BE2C (cell line): Measurements from ENCODE around the gene NAT16.
A peak's percentile ranks its signal among the peaks of the same experiment; 100 is the strongest.

Experiments used
- DNase-seq: peaks from one replicate; pipeline ENCODE4 v3.0.0-alpha.2; 2020
- H3K27me3 ChIP-seq: fragments of 250-450 bp; sonication (Bioruptor Pico); 2 replicates; pipeline ENCODE4 v1.5.1; 2020; ENCODE audit warnings: mild to moderate bottlenecking
- H3K36me3 ChIP-seq: fragments of 250-450 bp; sonication (Bioruptor Pico); 2 replicates; pipeline ENCODE4 v1.5.1; 2020; ENCODE audit warnings: mild to moderate bottlenecking
- H3K4me1 ChIP-seq: fragments of 250-450 bp; sonication (Bioruptor Pico); 2 replicates; pipeline ENCODE4 v1.5.1; 2020
- H3K4me3 ChIP-seq: 2 replicates; pipeline ENCODE4 v1.5.1; 2011; ENCODE audit warnings: low read depth, low read length
- H3K9me3 ChIP-seq: fragments of 250-450 bp; sonication (Bioruptor Pico); 2 replicates; pipeline ENCODE4 v1.5.1; 2020
- TF ChIP-seq, protein P1 (sequence below): IDR thresholded peaks from 2 replicates; pipeline ENCODE4 v1.5.1; 2012; ENCODE audit warnings: mild to moderate bottlenecking, low read depth, low read length

The NAT16 gene

DNA sequence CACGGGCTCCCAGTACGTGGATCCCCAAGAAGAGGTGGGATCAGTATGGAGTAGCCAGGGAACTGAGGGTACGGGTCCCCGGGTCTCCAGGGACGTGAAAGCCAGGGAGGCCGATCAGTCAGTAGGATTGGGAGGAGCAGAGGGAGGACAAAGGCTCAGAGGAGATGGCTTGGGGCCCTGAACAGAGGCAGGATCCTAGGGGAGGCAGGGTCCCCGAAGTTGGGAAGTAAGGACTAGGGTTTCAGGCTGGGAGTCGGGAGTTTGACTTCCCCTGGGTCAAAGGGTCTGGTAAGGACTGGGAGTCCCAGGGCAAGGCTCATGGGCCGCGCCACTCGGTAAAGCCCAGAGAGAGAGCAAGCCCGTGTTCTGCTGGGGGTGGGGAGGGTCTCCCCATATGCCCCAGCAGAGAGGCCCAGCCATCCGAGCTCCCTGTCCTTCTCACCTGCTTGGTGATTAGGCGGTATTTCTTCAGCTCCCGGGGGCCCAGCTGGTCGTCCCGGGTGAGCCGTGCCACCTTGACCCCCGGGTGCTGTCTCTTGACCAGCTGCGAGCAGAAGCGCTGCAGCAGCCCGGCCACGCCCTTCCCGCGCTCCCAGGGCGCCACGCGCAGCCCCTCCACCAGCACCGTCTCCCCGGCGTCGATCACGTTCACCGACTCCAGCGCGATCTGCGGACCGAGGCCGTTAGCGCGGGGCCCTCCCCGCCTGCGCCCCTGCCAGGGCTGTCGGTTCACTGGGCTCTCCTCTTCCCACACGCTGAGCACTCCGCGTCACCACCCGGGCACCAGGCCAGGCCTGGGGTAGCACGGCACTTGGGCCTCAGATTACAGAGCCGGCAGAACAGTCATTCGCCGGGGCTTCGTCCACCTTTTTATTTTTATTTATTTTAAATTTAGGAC lies 7.0 kb downstream of the NAT16 start:
- DNase-seq, result no peak
- H3K36me3 ChIP-seq, result no peaks in the 10 kb centered on the region
- TF ChIP-seq, protein P1, sequence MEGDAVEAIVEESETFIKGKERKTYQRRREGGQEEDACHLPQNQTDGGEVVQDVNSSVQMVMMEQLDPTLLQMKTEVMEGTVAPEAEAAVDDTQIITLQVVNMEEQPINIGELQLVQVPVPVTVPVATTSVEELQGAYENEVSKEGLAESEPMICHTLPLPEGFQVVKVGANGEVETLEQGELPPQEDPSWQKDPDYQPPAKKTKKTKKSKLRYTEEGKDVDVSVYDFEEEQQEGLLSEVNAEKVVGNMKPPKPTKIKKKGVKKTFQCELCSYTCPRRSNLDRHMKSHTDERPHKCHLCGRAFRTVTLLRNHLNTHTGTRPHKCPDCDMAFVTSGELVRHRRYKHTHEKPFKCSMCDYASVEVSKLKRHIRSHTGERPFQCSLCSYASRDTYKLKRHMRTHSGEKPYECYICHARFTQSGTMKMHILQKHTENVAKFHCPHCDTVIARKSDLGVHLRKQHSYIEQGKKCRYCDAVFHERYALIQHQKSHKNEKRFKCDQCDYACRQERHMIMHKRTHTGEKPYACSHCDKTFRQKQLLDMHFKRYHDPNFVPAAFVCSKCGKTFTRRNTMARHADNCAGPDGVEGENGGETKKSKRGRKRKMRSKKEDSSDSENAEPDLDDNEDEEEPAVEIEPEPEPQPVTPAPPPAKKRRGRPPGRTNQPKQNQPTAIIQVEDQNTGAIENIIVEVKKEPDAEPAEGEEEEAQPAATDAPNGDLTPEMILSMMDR, result no peak
- peaks cover 39% of the 10 kb centered on the region for H3K27me3 ChIP-seq
- no peak overlapping the region for H3K4me3 ChIP-seq
- no peaks in the 10 kb centered on the region for H3K9me3 ChIP-seq
- H3K4me1 ChIP-seq, result peaks cover 12% of the 10 kb centered on the region

DNA sequence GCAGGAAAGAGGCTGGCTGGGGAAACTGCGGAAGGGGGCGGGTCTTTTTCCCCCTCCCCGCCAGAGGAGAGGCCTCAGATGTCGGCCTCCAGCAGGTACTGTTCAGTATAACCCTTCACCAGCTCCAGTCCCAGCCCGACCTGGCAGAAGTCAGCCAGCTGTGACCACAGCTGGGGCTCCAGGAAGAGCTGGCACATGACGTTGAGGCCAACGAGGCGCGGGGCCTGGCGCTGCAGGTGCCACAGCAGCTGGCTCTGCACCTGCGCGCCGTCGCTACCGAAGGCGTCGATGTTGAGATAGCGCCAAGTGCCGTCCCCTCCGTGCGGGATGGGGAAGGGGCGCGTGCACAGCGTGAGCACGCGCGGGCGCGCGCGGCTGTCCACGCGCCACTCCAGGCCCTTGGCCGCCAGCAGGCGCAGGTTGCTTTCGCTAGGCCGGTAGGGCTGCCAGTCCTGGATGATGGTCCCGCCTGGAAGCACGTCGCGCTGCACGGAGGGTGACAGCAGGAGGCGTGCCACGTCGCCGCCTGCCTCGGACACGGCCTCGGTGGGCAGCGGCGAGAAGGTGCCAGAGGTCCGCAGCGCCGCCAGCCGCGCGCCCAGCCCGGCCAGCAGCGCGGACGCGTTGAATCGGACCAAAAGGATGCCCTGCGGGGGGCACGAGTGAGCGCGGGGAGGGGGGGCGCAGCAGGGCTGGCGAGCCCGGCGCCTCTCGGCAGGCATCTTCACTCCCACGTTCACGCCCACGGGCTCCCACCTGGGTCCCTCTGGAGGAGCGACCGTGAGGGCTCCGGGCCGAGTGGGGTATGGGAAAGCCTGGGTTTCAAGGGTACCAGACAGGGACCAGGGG lies 7.9 kb downstream of the NAT16 start:
- peaks cover 39% of the 10 kb centered on the region for H3K27me3 ChIP-seq
- DNase-seq, result no peak

DNA sequence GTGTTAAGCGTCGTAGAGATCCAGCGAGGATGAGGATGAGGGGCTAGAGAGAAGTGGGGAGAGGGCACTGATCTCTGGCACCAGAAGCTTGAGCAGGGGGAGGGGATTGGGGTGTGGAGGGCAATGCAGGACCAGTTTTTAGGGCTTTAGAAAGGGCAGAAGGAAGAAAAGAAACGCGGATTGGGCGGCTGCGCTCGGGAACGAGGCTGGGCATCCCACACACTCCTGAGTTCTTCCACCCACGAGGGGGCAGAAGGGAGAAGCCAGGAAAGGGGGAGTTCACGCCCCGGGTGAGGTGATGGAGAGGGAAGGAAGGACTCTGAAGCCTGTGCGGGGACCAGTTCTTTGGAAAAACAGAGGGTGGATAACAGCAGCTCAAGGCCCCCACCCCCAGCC lies 8.7 kb downstream of the NAT16 start:
- H3K36me3 ChIP-seq, result no peaks in the 10 kb centered on the region
- TF ChIP-seq, protein P1, result peak; percentile 41
- no peaks in the 10 kb centered on the region for H3K9me3 ChIP-seq
- H3K27me3 ChIP-seq, result peaks cover 39% of the 10 kb centered on the region
- peaks cover 16% of the 10 kb centered on the region for H3K4me1 ChIP-seq
- DNase-seq, result peak; percentile 50
- H3K4me3 ChIP-seq, result no peak overlapping the region

More for the DNA sequence above, 7.9 kb downstream of the NAT16 start:
- no peaks in the 10 kb centered on the region for H3K9me3 ChIP-seq
- H3K36me3 ChIP-seq, result no peaks in the 10 kb centered on the region
- TF ChIP-seq, protein P1, result no peak
- H3K4me1 ChIP-seq, result peaks cover 18% of the 10 kb centered on the region
- peak overlapping the region; percentile 11 for H3K4me3 ChIP-seq

DNA sequence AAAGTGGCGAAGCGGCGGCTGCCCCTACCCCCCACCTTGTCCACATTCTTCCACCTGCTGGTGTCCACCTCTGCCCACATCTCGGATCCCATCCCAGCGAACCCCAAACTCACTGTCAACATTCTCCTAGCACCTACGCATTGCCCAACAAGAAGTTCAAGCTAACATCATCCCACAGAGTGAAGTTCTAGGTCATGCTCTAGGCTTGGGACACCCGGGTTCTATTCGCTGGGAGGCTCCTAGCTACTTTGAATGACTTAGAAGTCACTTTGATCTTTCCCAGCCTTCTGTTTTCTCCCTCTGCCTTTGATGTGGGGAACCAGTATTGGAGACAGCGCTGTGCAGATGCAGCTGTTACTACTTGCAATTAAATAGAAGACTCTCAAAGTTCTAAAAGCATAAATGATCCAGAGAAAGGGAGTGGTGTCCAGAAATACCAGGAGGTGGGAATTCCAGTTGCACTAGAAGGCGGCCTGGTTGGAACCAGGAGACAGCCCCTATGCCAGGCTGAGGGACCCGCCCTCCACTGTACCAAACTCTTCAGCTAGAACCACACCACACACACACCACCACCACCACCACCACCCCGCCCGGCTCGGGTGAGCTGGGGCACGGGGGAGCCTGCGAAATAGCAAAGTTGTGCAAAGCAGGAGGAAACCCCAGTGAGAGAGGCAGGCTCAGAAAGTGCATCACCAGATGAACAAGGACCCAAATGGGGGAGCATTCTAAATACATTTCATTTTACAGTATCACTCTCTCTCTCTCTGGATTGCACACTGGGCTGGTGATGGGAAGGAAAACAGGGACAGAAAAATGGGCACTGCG lies 9.3 kb downstream of the NAT16 start:
- Histone ChIP-seq H3K36me3 (no peaks in the 10 kb centered on the region), H3K4me3 (no peak overlapping the region), H3K4me1 (peaks cover 16% of the 10 kb centered on the region)

DNA sequence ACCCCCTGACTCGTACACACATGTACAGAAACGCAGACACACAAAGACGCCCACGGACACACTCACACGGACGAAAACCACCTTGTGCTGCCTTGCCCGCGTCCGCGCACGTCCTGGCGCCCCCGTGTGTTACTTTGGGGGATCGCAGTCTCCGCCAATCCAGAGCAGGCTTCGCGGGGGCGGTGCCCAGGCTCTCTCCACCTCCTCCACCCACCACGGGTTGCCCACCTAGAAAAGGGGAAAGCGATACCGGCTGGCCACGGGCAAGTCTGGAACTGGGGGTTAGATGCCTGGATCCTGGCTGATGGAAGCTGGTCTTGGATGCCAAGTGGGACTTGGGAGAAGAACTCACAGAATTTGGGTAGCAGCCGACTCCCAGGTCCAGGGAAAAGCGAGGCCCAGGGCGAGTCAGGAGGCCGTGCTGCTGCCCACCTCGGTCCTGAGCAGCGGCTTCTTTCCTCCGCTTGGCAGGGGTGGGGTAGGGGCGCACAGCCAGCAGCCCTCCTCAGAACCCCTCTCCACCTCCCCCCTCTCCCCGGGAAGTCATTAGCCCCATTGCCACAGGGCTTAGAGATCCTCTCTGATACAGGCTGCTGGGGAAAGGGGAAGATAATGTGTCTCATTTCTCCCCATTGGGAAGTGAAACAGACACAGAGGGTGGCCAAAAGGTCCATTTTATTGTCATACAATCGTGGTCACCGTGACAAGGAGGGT lies 10.1 kb downstream of the NAT16 start:
- Histone ChIP-seq H3K36me3 (no peaks in the 10 kb centered on the region), H3K27me3 (peaks cover 39% of the 10 kb centered on the region), H3K4me1 (peaks cover 16% of the 10 kb centered on the region), H3K9me3 (no peaks in the 10 kb centered on the region), H3K4me3 (peak overlapping the region; percentile 97)
- DNase-seq, result peak; percentile 86
- TF ChIP-seq, protein P1, result peak; percentile 89

More for the DNA sequence above, 9.3 kb downstream of the NAT16 start:
- no peaks in the 10 kb centered on the region for H3K9me3 ChIP-seq
- DNase-seq, result no peak
- H3K27me3 ChIP-seq, result peaks cover 39% of the 10 kb centered on the region
- TF ChIP-seq, protein P1, result no peak
